ENCODE results near the gene IRGQ.
A peak's percentile ranks its signal among the peaks of the same experiment; 100 is the strongest.

The IRGQ gene

DNA sequence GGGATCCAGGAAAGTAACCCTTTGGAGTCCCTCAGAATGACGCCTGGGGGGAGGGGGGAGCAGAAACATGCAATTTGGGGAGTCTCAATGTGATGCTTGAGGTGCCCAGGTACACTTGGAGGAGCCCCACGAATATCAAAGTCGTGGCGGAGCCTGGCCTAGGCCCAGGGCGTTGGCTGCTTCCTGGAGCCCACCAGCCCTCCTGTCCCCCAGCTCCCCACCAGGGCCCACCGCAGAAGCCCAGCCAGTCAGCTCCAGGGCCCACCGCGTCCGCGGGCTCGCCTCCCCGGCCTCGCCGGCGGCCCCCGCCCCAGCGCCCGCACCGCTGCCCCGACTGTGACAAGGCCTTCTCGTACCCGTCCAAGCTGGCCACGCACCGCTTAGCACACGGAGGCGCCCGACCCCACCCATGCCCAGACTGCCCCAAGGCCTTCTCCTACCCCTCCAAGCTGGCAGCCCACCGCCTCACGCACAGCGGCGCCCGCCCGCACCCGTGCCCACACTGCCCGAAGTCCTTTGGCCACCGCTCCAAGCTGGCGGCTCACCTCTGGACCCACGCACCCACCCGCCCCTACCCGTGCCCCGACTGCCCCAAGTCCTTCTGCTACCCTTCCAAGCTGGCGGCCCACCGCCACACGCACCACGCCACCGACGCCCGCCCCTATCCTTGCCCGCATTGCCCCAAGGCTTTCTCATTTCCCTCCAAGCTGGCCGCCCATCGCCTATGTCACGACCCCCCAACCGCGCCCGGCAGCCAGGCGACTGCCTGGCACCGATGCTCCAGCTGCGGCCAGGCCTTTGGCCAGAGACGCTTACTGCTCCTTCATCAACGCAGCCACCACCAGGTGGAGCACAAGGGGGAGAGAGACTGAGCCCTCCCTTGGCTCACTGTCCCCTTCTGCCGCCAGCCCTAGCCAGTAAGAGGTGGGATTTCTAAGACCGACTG is 60.8 kb downstream of the IRGQ start:
- DNase-seq = peak; percentile 74
